ENCODE results near the gene ME3. TPM values are rescaled to one million over a fixed set of nuclear protein-coding genes. Genes with fewer than 3 reads are reported as not detected.

Gene ME3
- total and polyA plus RNA-seq, 4 donors, result 7.4 to 38.7 (median 21.2) TPM

DNA sequence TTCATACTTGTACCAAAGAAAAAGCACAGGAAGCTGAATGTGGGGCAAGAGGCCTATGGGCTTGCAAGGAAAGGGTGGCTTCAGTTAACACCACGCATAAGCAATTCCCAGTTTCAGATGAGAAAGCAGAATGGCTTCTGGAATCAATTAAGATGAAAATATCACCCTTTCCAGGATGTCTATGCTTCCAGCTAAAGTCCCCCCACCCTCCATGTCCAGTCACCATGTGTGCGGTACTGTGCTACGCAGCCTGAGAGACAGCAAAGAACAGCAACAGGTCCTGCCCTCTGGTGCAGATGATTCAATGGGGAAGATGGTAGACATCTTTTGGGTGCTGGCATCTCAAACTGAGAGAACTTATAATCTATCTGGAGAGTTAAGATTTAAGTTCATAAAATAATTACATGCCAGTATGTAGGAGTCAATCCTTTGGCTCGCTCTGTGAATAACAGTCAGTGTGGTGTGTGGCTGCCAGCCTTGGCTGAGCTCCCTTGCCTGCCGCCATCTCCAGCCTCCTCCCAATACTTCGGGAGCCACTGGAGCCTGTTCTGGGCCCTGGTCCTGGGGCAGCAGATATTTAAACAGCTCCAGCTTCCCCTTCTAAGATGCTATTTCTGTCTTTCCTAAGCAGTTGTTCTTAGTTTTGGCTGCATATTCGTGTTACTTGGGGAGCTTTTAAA is 44.5 kb downstream of the ME3 start:
- Histone ChIP-seq H3K4me3 (no peak overlapping the region), H3K9ac (ENCODE audit: insufficient read depth in 1 of 2, low read length in 2 of 2) (no peak overlapping the region), H3K36me3 (ENCODE audit: control insufficient read depth in 4 of 4, insufficient read depth in 4 of 4, low read length in 4 of 4) (no peaks in the 10 kb centered on the region), H3K27ac (ENCODE audit: low read depth in 1 of 2, low read length in 1 of 2) (peak overlapping the region in 1 of 2 donors; percentile 30), H3K27me3 (ENCODE audit: control insufficient read depth in 3 of 3, insufficient read depth in 3 of 3, low read length in 2 of 3) (no peaks in the 10 kb centered on the region), H3K4me1 (ENCODE audit: control insufficient read depth in 5 of 5, insufficient read depth in 5 of 5, low read length in 5 of 5) (peaks cover 0 to 28% (median 1%) of the 10 kb centered on the region in 5 donors), H3K9me3 (ENCODE audit: control insufficient read depth in 4 of 4, insufficient read depth in 3 of 4, low read length in 3 of 4) (no peaks in the 10 kb centered on the region)
- WGBS, 2 donors, result 87 to 93% methylated on average over 7 of the region's 7 CpGs
- ATAC-seq (ENCODE audit: insufficient read depth, low FRiP score), result no peak
- TF ChIP-seq, protein P1, sequence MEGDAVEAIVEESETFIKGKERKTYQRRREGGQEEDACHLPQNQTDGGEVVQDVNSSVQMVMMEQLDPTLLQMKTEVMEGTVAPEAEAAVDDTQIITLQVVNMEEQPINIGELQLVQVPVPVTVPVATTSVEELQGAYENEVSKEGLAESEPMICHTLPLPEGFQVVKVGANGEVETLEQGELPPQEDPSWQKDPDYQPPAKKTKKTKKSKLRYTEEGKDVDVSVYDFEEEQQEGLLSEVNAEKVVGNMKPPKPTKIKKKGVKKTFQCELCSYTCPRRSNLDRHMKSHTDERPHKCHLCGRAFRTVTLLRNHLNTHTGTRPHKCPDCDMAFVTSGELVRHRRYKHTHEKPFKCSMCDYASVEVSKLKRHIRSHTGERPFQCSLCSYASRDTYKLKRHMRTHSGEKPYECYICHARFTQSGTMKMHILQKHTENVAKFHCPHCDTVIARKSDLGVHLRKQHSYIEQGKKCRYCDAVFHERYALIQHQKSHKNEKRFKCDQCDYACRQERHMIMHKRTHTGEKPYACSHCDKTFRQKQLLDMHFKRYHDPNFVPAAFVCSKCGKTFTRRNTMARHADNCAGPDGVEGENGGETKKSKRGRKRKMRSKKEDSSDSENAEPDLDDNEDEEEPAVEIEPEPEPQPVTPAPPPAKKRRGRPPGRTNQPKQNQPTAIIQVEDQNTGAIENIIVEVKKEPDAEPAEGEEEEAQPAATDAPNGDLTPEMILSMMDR (IDR thresholded peaks at IDR 0.05; ENCODE audit: control extremely low read depth, extremely low read depth), result no peak
- no peak for DNase-seq

DNA sequence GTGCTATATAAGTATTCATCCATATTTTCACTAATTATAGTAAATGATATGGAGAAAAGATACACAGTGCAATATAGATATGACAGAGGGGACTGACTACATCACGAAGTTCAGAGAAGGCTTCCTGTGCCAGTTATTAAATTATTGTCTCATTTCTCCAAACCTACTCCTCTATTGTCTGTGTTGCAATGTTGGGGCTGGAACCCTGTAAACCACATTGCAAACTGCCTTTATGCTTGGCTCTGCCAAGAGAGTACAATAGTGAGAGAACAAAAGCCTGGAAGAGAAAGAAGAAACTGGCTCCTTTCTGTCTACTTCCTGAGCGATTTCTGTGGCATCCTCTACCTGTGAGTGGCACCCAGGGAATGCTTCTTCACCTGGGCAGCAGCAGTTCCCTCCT is 46.4 kb downstream of the ME3 start:
- Histone ChIP-seq H3K4me3 (no peak overlapping the region), H3K36me3 (ENCODE audit: control insufficient read depth in 4 of 4, insufficient read depth in 4 of 4, low read length in 4 of 4) (no peaks in the 10 kb centered on the region), H3K9me3 (ENCODE audit: control insufficient read depth in 4 of 4, insufficient read depth in 3 of 4, low read length in 3 of 4) (no peaks in the 10 kb centered on the region), H3K4me1 (ENCODE audit: control insufficient read depth in 5 of 5, insufficient read depth in 5 of 5, low read length in 5 of 5) (peaks cover 0 to 34% (median 6%) of the 10 kb centered on the region in 5 donors), H3K27me3 (ENCODE audit: control insufficient read depth in 3 of 3, insufficient read depth in 3 of 3, low read length in 2 of 3) (no peaks in the 10 kb centered on the region), H3K9ac (ENCODE audit: insufficient read depth in 1 of 2, low read length in 2 of 2) (no peak overlapping the region), H3K27ac (ENCODE audit: low read depth in 1 of 2, low read length in 1 of 2) (no peak overlapping the region)
- 50 to 70% methylated on average over 2 of the region's 2 CpGs for WGBS, 2 donors
- ATAC-seq (ENCODE audit: insufficient read depth, low FRiP score) (no peak), DNase-seq (no peak)
- TF ChIP-seq, protein P1 (IDR thresholded peaks at IDR 0.05; ENCODE audit: control extremely low read depth, extremely low read depth), result no peak

DNA sequence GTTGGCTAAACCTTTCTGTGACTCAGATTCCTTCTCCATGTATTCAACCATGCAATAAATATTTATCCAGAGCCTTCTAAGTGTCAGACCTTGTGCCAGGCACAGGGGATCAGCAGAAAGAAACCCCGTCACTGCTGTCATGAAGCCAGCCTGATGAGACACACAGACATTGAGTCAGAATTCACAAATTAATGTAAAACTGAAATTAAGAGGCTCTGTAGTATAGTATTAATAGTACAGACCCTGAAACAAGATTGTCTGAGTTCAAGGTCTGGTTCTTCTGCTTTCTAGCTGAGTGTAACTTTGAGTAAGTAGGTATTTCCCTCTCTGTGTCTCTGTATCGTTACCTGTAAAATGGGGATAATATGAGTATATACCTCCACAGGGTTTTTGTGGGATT is 46.9 kb downstream of the ME3 start:
- no peak for ATAC-seq (ENCODE audit: insufficient read depth, low FRiP score)

More for the DNA sequence above, 46.9 kb downstream of the ME3 start:
- no peak for DNase-seq
- WGBS, 2 donors, result 84 to 89% methylated on average over 2 of the region's 2 CpGs
- Histone ChIP-seq H3K9me3 (ENCODE audit: control insufficient read depth in 4 of 4, insufficient read depth in 3 of 4, low read length in 3 of 4) (no peaks in the 10 kb centered on the region), H3K9ac (ENCODE audit: insufficient read depth in 1 of 2, low read length in 2 of 2) (no peak overlapping the region), H3K4me3 (no peak overlapping the region), H3K27ac (ENCODE audit: low read depth in 1 of 2, low read length in 1 of 2) (no peak overlapping the region), H3K4me1 (ENCODE audit: control insufficient read depth in 5 of 5, insufficient read depth in 5 of 5, low read length in 5 of 5) (peaks cover 0 to 34% (median 6%) of the 10 kb centered on the region in 5 donors), H3K36me3 (ENCODE audit: control insufficient read depth in 4 of 4, insufficient read depth in 4 of 4, low read length in 4 of 4) (no peaks in the 10 kb centered on the region), H3K27me3 (ENCODE audit: control insufficient read depth in 3 of 3, insufficient read depth in 3 of 3, low read length in 2 of 3) (no peaks in the 10 kb centered on the region)
- TF ChIP-seq, protein P1 (IDR thresholded peaks at IDR 0.05; ENCODE audit: control extremely low read depth, extremely low read depth), result no peak
